HG03460 (cell line): ENCODE data around the gene AKAP8L.
"Not testable (repeated sequence)": the region's sequence is repeated elsewhere in the genome, so short reads cannot be mapped to it uniquely, and the experiment has no call there.

ENCODE experiments used
- ATAC-seq: cut with Tn5 transposase; IDR thresholded peaks from one replicate; pipeline ENCODE4 v1.9.1; 2021; ENCODE audit not compliant: unreplicated experiment

Gene AKAP8L

GRCh38 chr19:15390814-15391213 is 28.0 kb downstream of the AKAP8L start:
- no peak for ATAC-seq

- no peak for ATAC-seq
These were observed 36.9 kb downstream of the AKAP8L start for GRCh38 chr19:15381864-15382263.

- no peak for ATAC-seq
These were observed 37.4 kb downstream of the AKAP8L start for GRCh38 chr19:15381429-15381828.

- ATAC-seq: peak; percentile 21
These were observed 38.7 kb downstream of the AKAP8L start for GRCh38 chr19:15379999-15380647.

GRCh38 chr19:15379083-15379998 is 39.4 kb downstream of the AKAP8L start, which contains the start of gene AKAP8:
Gene AKAP8 (minus strand): TSS chr19:15379787. CDS start chr19:15379731, 56 bp downstream.
- peak; percentile 79 for ATAC-seq

GRCh38 chr19:15378534-15379082 is 40.2 kb downstream of the AKAP8L start:
- no peak for ATAC-seq

- no peak for ATAC-seq
These were observed 43.9 kb downstream of the AKAP8L start for GRCh38 chr19:15374796-15375440.

GRCh38 chr19:15374105-15374651 is 44.6 kb downstream of the AKAP8L start:
- no peak for ATAC-seq

- no peak for ATAC-seq
These were observed 45.1 kb downstream of the AKAP8L start for GRCh38 chr19:15373644-15374043.

GRCh38 chr19:15372891-15373301 is 45.9 kb downstream of the AKAP8L start:
- no peak for ATAC-seq

- no peak for ATAC-seq
These were observed 46.3 kb downstream of the AKAP8L start for GRCh38 chr19:15372470-15372869.

- ATAC-seq: no peak
These were observed 46.9 kb downstream of the AKAP8L start for GRCh38 chr19:15371786-15372380.

GRCh38 chr19:15371119-15371518 is 47.7 kb downstream of the AKAP8L start:
- ATAC-seq: no peak

- ATAC-seq: no peak
These were observed 49.2 kb downstream of the AKAP8L start for GRCh38 chr19:15369594-15369891.

GRCh38 chr19:15368798-15369593 is 49.8 kb downstream of the AKAP8L start:
- ATAC-seq: no peak

- ATAC-seq: no peak
These were observed 50.6 kb downstream of the AKAP8L start for GRCh38 chr19:15368051-15368632.

- ATAC-seq: no peak
These were observed 51.3 kb downstream of the AKAP8L start for GRCh38 chr19:15367439-15367838.

GRCh38 chr19:15365264-15365663 is 53.5 kb downstream of the AKAP8L start:
- ATAC-seq: no peak

- not testable (repeated sequence) for ATAC-seq
These were observed 55.0 kb downstream of the AKAP8L start for GRCh38 chr19:15363791-15364190.

- ATAC-seq: not testable (repeated sequence)
These were observed 55.7 kb downstream of the AKAP8L start for GRCh38 chr19:15363048-15363447.
